Hepatic stellate cell (primary cell): ENCODE measurements around the gene PINK1.

Experiments used
- DNase-seq: peaks from one replicate; pipeline ENCODE4 v3.0.0; 2011; ENCODE audit warnings: low spot score

The PINK1 gene

DNA sequence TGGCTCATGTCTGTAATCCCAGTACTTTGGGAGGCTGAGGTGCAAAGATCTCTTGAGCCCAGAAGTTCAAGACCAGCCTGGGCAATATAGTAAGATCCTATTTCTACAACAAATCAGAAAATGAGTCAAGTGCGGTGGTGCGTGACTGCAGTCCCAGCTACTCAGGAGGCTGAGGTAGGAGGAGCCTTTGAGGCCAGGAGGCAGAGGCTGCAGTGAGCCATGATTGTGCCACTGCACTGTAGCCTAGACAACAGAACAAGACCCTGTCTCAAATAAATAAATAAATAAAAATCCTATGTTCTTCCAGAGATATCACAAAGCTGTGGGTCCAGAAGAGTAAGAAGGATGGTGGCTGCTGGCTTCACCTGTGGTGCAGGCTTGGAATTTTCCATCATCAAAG, 22.3 kb upstream of the PINK1 start:
- DNase-seq, result no peak

DNA sequence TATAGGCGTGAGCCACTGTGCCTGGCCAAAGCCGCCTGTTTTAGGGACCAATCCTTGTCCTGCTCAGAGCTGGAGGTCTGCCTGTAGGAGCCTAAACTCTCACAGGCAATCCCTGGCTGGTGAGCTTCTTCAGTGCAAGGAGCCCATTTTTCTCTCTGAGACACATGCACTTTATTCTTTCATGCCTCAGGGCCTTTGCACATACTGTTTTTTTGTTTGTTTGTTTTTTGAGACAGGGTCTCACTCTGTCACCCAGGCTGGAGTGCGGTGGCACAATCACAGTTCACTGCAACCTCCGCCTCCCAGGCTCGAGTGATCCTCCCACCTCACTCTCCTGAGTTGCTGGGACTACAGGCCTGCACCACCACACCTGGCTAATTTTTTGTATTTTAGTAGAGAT, 21.6 kb upstream of the PINK1 start:
- DNase-seq, result no peak

DNA sequence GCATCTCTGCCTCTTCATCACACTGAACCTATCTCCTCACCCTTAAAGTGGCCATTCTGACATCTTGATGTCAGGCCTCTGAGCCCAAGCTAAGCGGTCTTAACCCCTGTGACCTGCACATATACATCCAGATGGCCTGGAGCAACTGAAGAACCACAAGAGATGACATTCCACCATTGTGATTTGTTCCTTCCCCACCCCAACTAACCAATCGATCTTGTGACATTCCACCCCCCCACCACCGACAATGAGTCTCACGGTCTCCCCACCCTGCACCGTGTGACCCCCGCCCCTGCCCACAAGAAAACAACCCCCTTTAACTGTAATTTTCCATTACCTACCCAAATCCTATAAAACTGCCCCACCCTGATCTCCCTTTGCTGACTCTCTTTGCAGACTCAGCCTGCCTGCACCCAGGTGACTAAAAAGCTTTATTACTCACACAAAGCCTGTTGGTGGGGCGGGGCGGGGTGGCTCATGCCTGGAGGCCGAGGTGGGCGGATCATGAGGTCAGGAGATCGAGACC, 21.0 kb upstream of the PINK1 start:
- DNase-seq, result no peak

DNA sequence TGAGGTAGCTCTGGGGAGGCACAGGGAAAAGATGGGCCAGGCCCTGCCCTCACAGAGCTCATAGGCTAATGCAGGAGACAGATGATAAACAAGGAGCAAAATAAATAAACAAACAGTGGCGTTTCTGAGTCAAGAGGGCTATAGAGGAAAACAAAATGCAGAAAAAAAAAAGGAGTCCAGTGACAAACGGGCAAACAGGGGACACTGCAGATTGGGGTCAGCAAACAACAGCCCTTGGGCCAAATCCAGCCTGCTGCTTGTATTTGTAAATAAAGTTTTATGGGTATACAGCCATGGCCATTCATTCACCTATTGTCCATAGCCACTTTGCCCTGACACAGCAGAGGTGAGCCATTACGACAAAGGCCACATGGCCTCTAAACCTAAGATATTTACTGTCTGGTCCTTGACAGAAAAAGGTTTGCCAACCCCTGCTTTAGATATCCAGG, 19.1 kb upstream of the PINK1 start:
- DNase-seq, result no peak

DNA sequence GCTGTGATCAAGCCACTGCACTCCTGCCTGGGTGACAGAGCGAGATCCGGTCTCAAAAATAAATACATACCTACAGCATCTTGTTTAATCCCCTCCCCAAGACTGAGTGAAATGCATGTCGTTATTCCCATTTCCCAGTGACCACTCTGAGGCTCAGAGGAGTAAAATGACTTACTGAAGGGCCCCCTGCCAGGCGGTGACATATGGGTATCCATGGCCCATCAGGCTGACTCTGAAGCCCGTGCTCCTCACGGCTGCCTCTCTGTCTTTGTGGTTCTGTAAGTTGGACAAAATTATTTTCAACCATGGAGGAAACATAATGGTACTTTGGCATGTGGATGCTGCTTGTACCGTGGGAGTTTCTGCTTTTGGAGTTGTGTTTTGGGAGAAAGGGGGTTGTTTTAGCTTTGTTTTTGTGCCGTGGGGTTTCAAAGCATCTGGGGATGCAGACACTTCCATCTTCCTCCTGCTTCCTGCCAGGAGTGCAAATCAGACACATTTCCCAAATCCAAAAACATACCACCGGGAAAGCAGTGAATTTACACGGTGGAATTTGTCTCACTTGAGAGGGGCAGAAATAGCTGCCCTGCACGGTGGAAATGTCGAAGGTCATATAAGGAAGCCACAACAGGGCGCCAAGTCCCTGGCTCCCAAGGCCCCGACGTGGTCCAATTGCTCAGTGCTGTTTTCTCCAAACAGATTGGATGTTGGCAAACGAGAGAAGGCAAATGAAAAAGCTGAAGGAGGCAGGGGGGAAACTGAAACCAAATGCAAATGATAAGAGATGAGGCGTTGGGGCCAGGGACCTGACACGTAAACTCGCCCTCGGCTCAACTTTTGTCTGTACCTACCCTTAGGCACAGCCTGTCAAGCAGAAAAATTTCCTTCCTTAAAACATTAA, 17.1 kb upstream of the PINK1 start:
- no peak for DNase-seq

DNA sequence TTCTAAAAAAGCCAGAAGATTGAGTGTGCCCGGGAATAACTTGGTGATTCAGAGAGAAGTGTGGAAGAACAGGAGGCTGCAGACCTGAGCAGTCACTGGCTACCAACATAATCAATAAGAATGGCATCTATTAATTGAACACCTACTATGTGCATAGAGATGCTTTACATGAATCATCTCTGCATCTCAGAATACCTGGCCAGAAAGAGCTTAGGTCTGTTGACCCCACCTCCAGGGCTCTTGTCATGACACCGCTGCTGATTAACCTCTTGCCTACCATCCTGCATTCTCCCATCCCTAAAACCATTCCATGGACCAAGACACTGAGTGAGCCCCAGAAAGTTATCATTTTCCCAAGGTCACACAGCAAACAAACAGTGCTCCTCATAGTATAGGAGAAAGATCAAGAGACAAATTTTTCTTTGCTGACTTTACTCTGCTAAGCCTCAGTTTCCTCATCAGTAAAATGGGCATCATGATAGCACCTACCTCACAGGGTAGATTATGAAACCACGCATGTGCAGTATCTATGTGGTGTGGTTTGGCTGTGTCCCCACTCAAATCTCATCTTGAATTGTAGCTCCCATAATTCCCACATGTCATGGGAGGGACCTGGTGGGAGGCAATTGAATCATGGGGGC, 16.3 kb upstream of the PINK1 start:
- DNase-seq, result no peak

DNA sequence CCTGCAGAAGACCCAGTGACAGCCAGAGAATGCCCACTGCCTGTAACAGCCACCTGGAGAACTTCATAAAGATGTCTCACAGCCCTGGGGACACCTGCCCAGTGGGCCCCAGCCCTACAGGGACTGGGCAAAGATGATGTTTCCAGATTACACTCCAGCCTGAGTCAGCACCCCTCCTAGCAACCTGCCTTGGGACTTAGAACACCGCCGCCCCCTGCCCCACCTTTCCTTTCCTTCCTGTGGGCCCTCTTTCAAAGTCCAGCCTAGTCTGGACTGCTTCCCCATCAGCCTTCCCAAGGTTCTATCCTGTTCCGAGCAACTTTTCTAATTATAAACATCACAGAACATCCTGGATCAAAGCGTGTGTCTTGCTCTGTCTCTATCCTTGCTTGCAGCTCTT, 14.7 kb upstream of the PINK1 start:
- DNase-seq, result no peak

DNA sequence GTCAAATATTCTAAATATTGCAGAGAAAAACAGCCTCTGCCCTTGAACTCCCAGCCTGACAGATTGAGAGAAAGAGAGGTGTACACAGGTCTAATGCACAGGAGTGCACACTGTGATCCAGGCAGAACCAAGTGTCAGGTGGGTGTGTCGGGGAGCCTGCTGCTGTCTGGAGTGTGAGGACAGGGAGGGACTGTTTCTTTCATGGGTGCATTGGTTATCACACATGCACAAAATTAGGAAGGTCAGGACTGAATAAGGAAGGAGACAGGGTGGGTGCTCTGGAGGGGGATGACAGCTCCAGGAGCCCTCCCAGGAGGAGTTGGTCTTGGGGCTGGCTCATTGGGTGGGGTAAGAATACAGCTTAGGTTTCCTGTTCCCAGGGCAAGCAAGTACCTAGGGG, 13.3 kb upstream of the PINK1 start:
- DNase-seq, result no peak

DNA sequence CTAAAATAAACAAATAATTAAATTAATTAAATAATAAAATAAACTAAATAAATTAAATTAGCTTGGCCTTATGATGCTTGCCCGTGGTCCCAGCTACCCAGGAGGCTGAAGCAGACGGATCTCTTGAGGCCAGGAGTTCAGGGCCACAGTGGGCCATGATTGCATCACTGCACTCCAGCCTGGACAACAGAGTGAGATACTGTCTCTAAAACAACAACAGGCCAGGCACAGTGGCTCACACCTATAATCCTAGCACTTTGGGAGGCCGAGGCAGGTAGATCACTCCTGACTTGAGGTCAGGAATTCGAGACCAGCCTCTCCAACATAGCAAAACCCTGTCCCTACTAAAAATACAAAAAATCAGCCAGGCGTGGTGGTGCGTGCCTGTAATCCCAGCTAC, 12.2 kb upstream of the PINK1 start:
- DNase-seq, result no peak

DNA sequence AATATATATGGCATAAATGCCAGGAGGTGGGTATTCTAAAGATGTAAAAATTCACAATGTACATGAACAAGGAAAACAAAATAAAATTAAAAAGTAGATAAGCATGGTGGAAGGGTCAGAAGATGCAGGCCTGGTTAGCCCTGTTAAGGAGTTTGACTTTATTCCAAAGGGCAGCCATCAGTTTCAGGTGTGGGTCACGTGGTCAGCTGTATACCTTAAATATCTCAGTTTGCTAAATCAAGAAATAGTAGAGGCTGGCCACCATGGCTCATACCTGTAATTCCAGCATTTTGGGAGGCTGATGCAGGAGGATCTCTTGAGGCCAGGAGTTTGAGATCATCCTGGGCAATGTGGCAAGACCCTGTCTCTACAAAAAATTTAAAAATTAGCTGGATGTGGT, 8.5 kb upstream of the PINK1 start:
- no peak for DNase-seq

DNA sequence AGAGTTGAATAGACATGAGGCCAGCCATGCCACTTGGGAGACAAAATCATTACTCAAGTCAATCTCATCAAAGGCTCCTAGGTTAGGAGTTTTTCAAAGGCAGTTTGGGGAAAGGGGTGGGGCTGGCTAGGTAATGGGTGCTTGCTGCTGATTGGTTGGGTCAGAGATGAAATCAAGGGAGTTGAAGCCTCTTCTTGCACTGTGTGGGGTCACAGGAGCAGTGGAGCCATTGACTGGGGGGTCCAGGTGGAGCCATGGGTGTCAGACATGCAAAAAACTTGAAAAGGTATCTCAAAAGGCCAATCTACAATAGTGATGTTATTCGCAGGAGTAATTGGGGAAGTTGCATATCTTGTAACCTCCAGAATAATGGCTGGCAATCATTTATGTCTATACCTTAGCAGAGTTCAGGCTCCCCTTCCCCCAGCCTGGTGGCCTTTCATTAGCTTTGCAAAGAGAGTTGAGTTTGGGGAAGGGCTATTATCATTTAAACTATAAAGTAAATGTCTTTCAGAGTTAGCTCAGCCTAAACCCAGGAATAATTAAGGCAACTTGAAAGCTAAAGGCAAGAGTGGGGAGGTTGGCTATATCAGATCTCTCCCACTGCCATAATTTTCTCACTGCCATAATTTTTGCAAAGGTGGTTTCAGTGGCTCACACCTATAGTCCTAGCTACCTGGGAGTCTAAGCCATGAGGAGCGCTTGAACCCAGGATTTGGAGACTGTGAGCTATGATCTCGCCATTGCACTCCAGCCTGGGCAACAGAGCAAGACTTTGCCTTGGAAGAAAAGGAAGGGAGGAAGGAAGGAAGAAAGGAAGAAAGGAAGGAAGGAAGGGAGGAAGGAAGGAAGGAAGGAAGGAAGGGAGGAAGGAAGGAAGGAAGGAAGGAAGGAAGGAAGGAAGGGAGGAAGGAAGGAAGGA, 7.8 kb upstream of the PINK1 start:
- DNase-seq, result no peak

DNA sequence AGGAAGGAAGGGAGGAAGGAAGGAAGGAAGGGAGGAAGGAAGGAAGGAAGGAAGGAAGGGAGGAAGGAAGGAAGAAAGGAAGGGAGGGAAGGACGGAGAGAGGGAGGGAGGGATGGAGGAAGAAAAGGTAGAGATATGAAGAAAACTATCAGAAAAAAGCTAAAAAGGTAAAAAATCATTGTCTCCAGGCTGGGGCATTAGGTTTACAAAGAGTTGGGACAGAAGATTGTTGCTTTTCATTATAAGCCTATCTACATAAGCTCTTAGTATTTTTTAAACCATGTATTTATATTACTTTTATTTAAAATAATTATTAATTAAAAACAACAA, 7.2 kb upstream of the PINK1 start:
- no peak for DNase-seq

DNA sequence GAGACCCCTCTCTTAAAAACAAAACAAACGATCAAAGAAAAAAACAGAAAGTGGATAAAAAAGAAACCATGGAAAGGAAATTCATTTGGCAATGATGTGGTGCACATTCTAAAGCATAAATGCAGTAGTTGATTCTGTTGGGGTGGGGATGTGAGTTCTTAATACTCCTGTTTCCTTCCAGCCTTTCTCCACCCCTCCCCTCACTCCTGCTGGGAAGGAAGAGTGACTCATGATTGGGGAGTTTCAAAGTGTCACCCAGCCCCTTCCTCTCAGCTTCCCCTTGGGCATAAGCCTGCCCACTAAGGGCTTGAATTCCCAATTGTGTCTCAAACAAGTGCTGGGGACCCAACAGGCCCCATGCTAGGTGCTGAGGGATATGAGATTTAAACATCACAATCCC, 6.7 kb upstream of the PINK1 start:
- DNase-seq, result no peak

DNA sequence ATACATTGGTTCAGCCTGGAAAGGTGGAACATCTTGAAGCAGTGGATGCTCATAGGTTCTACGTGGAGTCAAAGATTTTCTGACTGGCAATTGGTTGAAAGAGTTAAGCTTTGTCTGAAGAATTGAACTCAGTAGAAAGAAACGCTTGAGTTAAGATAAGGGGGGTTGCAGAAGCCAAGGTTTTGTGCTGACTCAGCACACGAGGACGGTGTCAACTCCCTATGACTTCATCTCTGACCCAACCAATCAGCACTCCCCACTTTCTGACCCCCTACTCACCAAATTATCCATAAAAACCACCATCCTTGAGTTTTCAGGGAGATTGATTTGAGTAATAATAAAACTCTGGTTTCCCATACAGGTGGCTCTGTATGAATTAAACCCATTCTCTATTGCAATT, 2.5 kb upstream of the PINK1 start:
- DNase-seq, result no peak

DNA sequence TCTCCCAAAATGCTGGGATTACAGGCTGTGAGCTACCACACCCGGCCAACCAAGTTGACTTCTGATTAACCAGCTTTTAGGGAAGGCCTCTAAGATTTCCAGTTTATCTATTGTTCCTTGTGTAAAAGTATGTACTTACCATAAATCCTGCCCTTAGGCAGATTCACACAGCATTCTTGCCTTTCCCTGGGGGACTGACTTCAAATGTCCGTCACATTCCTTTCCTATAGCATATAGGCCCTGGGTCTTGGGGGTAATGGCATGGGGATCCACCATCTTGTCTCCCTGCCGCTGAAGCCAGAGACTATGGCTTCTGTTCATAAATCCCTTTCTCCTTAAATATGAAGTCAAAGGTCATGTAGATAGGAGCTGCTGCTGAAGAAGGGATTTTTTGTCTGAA, 872 bp upstream of the PINK1 start:
- DNase-seq, result no peak

DNA sequence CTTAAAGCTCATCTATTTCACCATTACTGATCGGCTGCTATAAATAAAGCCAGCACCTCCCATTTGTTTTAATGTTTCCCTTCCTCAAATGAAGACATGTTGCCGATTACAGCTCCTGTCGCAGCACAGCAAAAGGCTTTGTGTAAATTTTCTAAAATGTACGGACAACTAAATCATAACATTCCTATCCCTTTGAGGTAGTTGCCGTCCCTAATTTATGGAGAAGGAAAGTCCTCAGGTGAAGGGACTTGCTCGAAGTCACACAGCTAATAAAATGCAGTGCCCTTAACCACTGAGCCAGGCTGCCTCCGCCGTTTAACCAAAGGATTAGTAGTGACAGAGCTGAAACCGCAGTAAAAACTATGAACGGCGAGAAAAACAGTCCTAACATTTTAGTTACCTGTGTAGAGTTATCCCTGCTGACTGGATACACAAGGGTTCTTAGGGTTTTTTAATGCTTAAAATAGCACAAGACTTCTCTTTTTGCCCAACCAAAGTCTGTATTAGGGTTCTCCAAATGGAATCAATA, 871 bp downstream of the PINK1 start:
- DNase-seq, result no peak

DNA sequence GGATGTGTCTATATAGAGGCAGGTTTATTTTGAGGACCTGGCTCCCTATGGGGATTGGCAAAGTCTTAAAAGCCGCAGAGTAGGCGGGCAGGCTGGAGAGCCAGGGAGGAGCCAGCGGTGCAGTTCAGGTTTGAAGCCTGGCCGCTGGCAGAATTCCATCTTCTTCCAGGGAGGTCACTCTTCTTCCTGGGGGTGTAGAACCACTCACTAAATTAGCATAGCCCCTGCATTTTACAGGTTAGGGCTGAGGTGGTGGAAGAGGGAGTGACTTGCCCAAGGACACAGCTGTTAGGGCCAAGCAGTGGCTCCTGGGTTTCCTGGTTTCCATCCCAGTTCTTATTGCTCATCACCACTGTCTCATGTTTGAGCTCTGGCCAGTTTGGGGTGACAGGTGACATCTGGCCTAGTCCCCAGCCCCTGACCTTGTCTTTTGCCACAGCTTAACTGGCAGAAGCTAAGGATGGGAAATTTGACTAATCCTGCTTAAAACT, 1.4 kb downstream of the PINK1 start:
- DNase-seq, result peak; percentile 48

DNA sequence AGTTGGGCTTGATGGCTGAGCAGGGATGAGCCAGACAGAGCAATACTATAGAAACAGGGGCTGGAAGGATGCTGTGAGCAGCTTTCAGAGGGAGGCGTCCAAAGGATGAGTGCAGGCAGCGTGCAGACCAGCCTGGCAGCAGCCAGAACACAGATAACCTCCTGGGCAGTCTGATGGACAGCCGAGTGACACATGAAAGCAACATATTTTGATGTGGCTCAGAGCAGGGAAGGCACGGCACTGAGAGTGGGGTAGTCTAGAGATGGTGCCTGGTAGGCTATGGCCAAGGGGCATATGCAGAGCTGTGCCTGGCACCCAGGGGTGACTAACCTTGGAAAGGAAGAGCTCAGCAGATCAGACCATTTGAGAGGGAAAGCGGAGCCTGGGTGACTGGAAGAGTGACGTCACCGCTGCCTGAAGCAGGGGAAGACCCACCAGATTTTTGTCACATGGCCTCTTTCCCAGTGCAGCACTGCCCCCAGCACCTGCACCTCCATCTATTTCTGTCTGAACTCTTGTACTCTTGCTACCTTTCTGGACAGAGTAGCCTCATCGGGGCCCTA, 3.6 kb downstream of the PINK1 start:
- no peak for DNase-seq

DNA sequence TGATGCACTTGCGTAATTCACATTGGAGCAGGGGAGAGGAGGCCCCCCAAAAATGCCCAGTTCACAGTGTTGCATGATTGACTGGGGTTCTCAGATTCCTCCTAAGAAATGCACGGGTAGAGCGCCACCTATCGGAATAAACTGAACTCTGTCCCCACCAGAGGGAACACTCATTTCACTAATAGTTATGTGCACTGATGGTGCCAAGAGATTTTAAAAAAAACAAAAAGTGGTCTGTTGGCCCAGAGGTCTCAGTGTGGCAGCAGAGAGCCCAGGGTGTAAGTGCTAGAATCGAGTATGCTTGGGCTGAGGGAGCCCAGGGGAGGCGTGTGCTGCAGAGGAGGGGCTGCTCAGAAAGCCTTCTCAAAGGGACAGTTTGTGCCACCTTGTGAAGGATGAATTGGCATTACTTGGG, 6.9 kb downstream of the PINK1 start:
- peak; percentile 74 for DNase-seq

DNA sequence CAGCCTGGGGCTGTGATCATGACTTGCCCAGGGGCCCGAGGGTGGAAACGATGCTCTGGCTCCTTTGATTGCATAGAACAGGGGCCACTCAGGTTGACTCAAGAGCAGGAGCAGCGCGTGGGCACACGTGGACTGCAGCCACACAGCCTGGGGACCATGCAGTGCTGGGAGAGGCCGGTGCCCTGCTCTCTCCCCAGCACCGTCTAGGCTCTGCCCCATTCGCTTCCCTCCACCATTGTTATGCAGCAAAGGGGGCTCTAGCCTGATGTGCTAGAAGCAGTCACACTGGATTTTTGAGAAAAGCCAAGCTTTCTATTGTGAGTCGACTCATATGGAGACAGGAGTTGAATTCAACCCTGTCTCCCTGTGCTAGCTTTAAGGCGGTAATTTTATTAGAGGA, 8.7 kb downstream of the PINK1 start:
- no peak for DNase-seq

DNA sequence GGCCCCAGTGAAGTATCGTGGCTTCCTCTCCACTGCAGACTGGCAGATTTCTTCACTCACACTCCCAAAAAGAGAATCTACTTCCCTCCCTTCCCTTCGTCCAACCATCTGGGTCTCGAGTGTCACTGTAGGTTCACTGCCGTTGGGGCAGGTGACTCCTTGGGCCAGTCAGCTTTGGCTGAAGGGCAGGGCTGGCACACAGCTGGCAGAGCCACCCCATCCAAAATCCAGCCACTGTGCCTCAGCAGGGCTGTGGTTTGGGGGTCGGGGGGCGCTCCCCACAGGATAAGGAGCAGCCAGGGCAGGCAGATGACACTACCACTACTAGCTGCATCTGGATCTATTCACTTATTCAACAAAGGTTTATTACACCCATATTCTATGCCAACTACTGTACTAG, 9.8 kb downstream of the PINK1 start:
- no peak for DNase-seq

DNA sequence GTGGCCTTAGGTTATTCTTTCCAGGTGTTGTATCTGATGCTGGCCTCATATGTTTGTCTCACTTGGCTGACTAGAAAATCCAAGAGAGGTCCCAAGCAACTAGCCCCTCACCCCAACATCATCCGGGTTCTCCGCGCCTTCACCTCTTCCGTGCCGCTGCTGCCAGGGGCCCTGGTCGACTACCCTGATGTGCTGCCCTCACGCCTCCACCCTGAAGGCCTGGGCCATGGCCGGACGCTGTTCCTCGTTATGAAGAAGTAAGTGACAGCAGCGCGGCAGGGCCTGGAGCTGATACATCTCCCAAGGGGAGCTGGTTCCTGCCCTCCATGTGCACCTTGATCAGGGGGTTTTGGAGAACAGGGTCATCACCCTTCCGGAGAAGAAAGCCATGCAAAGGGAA, 11.2 kb downstream of the PINK1 start:
- DNase-seq, result no peak
